ENCODE data around the gene PTH1R. TPM values are rescaled to one million over a fixed set of nuclear protein-coding genes. Genes with fewer than 3 reads are reported as not detected.

The PTH1R gene
- total RNA-seq, 1 experiment from 2014 or later, result 0.32 TPM

- H3K9ac ChIP-seq (ENCODE audit: low read length), result no peak overlapping the region
- H3K4me2 ChIP-seq (ENCODE audit: low read length), result no peak overlapping the region
- H3K4me3 ChIP-seq (replicated peaks in 1 of 2; ENCODE audit: low read depth in 1 of 2, low read length in 2 of 2), result no peak overlapping the region
- H3K4me1 ChIP-seq (ENCODE audit: control insufficient read depth in 1 of 2, insufficient read depth in 2 of 2, low read length in 2 of 2), result peaks cover 1 to 4% of the 10 kb centered on the region in 2 experiments
- H3K9me2 ChIP-seq (ENCODE audit: insufficient read depth), result no peaks in the 10 kb centered on the region
- TF ChIP-seq POLR2AphosphoS5 (IDR thresholded peaks at IDR 0.05; ENCODE audit: low read depth, low read length), result no peak
- H3K9me3 ChIP-seq (ENCODE audit: control insufficient read depth in 1 of 2, insufficient read depth in 1 of 2, low read depth in 1 of 2, low read length in 2 of 2), result no peaks in the 10 kb centered on the region
- DNase-seq (ENCODE audit: low read depth, low spot score) (no peak), ATAC-seq (no peak)
- no peaks in the 10 kb centered on the region for H4K20me1 ChIP-seq (ENCODE audit: insufficient read depth)
- no peak overlapping the region for H3K27ac ChIP-seq (ENCODE audit: low read depth, low read length)
- BruUV-seq (replicated peaks), result no TSS peak
- H2AFZ ChIP-seq (ENCODE audit: low read depth, low read length, poor library complexity, severe bottlenecking), result no peak overlapping the region
- ChIA-PET RAD21 (ENCODE audit: low non-redundant PET in 1 of 2, low total read pairs in 2 of 2, uncharacterized antibody in 2 of 2, unreplicated experiment in 2 of 2) (no interaction called here), CTCF (interaction anchor here (0.6 kb wide), 1 partner anchor 600 kb away, joined by 4 read pairs; no protein-coding TSS in a partner anchor), POLR2A (no interaction called here)
- intact Hi-C loops (cut with micrococcal nuclease), result no loop called here
- no peaks in the 10 kb centered on the region for H3K36me3 ChIP-seq (ENCODE audit: control insufficient read depth in 1 of 2, insufficient read depth in 2 of 2, low read length in 2 of 2)
- no peaks in the 10 kb centered on the region for H3K27me3 ChIP-seq (ENCODE audit: insufficient read depth, low read length)
- H3K79me2 ChIP-seq (ENCODE audit: insufficient read depth, low read length), result no peaks in the 10 kb centered on the region
Observed at GRCh38 chr3:46873521-46873920, 4.0 kb upstream of the PTH1R start.

- H3K27ac ChIP-seq (ENCODE audit: low read depth, low read length), result no peak overlapping the region
- BruUV-seq (replicated peaks), result no TSS peak
Observed at GRCh38 chr3:46874430-46874829, 3.1 kb upstream of the PTH1R start.

More at GRCh38 chr3:46874430-46874829, 3.1 kb upstream of the PTH1R start:
- no peaks in the 10 kb centered on the region for H4K20me1 ChIP-seq (ENCODE audit: insufficient read depth)
- TF ChIP-seq, protein P1, sequence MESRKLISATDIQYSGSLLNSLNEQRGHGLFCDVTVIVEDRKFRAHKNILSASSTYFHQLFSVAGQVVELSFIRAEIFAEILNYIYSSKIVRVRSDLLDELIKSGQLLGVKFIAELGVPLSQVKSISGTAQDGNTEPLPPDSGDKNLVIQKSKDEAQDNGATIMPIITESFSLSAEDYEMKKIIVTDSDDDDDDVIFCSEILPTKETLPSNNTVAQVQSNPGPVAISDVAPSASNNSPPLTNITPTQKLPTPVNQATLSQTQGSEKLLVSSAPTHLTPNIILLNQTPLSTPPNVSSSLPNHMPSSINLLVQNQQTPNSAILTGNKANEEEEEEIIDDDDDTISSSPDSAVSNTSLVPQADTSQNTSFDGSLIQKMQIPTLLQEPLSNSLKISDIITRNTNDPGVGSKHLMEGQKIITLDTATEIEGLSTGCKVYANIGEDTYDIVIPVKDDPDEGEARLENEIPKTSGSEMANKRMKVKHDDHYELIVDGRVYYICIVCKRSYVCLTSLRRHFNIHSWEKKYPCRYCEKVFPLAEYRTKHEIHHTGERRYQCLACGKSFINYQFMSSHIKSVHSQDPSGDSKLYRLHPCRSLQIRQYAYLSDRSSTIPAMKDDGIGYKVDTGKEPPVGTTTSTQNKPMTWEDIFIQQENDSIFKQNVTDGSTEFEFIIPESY (IDR thresholded peaks at IDR 0.05; ENCODE audit: extremely low read depth, insufficient replicate concordance, low read length), result no peak
- no peak overlapping the region for H3K9ac ChIP-seq (ENCODE audit: low read length)
- POLR2A ChIA-PET, result no interaction called here
- no peaks in the 10 kb centered on the region for H3K9me3 ChIP-seq (ENCODE audit: control insufficient read depth in 1 of 2, insufficient read depth in 1 of 2, low read depth in 1 of 2, low read length in 2 of 2)
- DNase-seq (ENCODE audit: low read depth, low spot score) (no peak), ATAC-seq (no peak)
- no peak overlapping the region for H3K4me2 ChIP-seq (ENCODE audit: low read length)
- CTCF ChIA-PET, result no interaction called here
- H3K79me2 ChIP-seq (ENCODE audit: insufficient read depth, low read length), result no peaks in the 10 kb centered on the region
- no peaks in the 10 kb centered on the region for H3K27me3 ChIP-seq (ENCODE audit: insufficient read depth, low read length)
- intact Hi-C loops (cut with micrococcal nuclease), result no loop called here
- H3K4me1 ChIP-seq (ENCODE audit: control insufficient read depth in 1 of 2, insufficient read depth in 2 of 2, low read length in 2 of 2), result peaks cover 9 to 13% of the 10 kb centered on the region in 2 experiments
- no peaks in the 10 kb centered on the region for H3K36me3 ChIP-seq (ENCODE audit: control insufficient read depth in 1 of 2, insufficient read depth in 2 of 2, low read length in 2 of 2)
- H2AFZ ChIP-seq (ENCODE audit: low read depth, low read length, poor library complexity, severe bottlenecking), result no peak overlapping the region
- H3K9me2 ChIP-seq (ENCODE audit: insufficient read depth), result no peaks in the 10 kb centered on the region
- RAD21 ChIA-PET (ENCODE audit: low non-redundant PET in 1 of 2, low total read pairs in 2 of 2, uncharacterized antibody in 2 of 2, unreplicated experiment in 2 of 2), result no interaction called here
- no peak overlapping the region for H3K4me3 ChIP-seq (replicated peaks in 1 of 2; ENCODE audit: low read depth in 1 of 2, low read length in 2 of 2)

Measured in HCT116 (cell line).